GM19455 (cell line): Measurements from ENCODE around the gene POU5F2.

Experiments used
- ATAC-seq: cut with Tn5 transposase; IDR thresholded peaks from one replicate; pipeline ENCODE4 v1.9.1; 2021; ENCODE audit not compliant: unreplicated experiment

POU5F2 gene

GRCh38 chr5:93741136-93741811 is at the start of gene POU5F2:
TSS of gene POU5F2 (minus strand) at chr5:93741600. CDS start at chr5:93741563, 37 bp downstream.
- no peak for ATAC-seq

- no peak for ATAC-seq
Observed at GRCh38 chr5:93790401-93790800, 49.0 kb upstream of the POU5F2 start.

- ATAC-seq: no peak
Observed at GRCh38 chr5:93789173-93790067, 48.0 kb upstream of the POU5F2 start.

- ATAC-seq: no peak
Observed at GRCh38 chr5:93787598-93787997, 46.2 kb upstream of the POU5F2 start.

GRCh38 chr5:93785475-93785874 is 44.1 kb upstream of the POU5F2 start:
- no peak for ATAC-seq

GRCh38 chr5:93782978-93783377 is 41.6 kb upstream of the POU5F2 start:
- no peak for ATAC-seq

GRCh38 chr5:93777620-93778019 is 36.2 kb upstream of the POU5F2 start:
- ATAC-seq: no peak

- no peak for ATAC-seq
Observed at GRCh38 chr5:93756372-93756771, 15.0 kb upstream of the POU5F2 start.

- ATAC-seq: no peak
Observed at GRCh38 chr5:93755716-93756115, 14.3 kb upstream of the POU5F2 start.

- ATAC-seq: no peak
Observed at GRCh38 chr5:93748875-93749397, 7.5 kb upstream of the POU5F2 start.

- no peak for ATAC-seq
Observed at GRCh38 chr5:93746406-93747056, 5.1 kb upstream of the POU5F2 start.

GRCh38 chr5:93736284-93736683 is 5.1 kb downstream of the POU5F2 start:
- no peak for ATAC-seq

- ATAC-seq: no peak
Observed at GRCh38 chr5:93735378-93735777, 6.0 kb downstream of the POU5F2 start.

- no peak for ATAC-seq
Observed at GRCh38 chr5:93731987-93732386, 9.4 kb downstream of the POU5F2 start.

GRCh38 chr5:93726595-93726994 is 14.8 kb downstream of the POU5F2 start:
- ATAC-seq: no peak

GRCh38 chr5:93724791-93725190 is 16.6 kb downstream of the POU5F2 start:
- no peak for ATAC-seq

GRCh38 chr5:93723681-93724080 is 17.7 kb downstream of the POU5F2 start:
- ATAC-seq: no peak

GRCh38 chr5:93723005-93723404 is 18.4 kb downstream of the POU5F2 start:
- no peak for ATAC-seq

GRCh38 chr5:93722588-93722987 is 18.8 kb downstream of the POU5F2 start:
- ATAC-seq: no peak

GRCh38 chr5:93721511-93721910 is 19.9 kb downstream of the POU5F2 start:
- ATAC-seq: no peak

GRCh38 chr5:93721071-93721470 is 20.3 kb downstream of the POU5F2 start:
- no peak for ATAC-seq
